Measurements from ENCODE around the gene TSPO. TPM values are rescaled to one million over a fixed set of nuclear protein-coding genes. Genes with fewer than 3 reads are reported as not detected.

TSPO gene
- total RNA-seq, 1 experiment from 2014 or later = 308 TPM

DNA sequence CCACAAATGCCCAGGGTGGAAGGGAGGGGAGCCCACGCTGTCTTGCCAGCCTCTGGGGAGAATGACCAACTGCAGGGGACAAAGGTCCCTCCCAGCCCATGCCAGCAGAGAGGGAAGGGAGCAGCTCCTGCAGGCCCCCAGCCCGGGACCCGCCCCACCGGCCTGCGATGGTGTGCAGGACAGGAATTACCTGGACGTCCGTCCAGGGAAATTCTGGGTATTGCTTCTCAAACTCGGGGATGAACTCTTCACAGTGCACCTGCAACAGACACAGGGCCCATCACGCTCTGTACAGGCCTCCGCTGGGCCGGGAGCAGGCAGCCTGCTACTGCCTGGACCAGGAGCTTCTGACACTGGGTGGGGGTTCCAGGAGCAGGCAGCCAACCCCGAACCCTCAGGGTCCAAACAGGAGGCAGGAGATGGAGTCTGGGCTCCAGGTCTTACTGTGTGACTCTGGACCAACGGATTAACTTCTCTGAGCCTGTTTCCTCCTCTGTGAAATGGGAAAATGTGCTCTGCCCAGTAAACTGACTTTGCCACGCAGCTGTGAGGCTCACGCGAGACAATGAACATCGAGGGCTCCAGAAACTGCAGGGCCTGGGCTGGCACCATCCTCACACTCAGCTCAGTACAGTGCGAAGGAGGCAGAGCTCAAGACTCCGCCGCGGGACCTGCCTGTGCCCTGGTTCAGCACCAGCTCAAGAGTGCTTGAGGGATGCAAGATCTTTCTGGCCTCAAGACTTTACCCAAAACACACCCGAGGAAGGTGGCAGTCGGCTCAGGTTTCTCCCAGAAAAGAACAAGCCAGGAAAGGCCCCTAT is 18.2 kb downstream of the TSPO start:
- no peak for DNase-seq (ENCODE audit: unreplicated experiment)
- Mint-ChIP-seq H3K4me3 (ENCODE audit: unreplicated experiment) (no peak overlapping the region), H3K4me1 (ENCODE audit: insufficient read depth, unreplicated experiment) (peaks cover under 1% of the 10 kb centered on the region), H3K36me3 (ENCODE audit: insufficient read depth, unreplicated experiment) (peaks cover 47% of the 10 kb centered on the region), H3K27ac (ENCODE audit: low read depth, unreplicated experiment) (no peak overlapping the region), H3K9me3 (ENCODE audit: unreplicated experiment) (no peaks in the 10 kb centered on the region), H3K27me3 (ENCODE audit: insufficient read depth, unreplicated experiment) (no peaks in the 10 kb centered on the region)
- intact Hi-C loops (cut with micrococcal nuclease) = loop anchor here (1.0 kb wide), 1 partner anchor 12 kb away; no protein-coding TSS in a partner anchor
- POLR2A ChIA-PET = interaction anchor here (1.2 to 1.4 kb wide), 3 partner anchors 11 to 29 kb away, joined by 4 to 5 read pairs (median 4); no protein-coding TSS in a partner anchor
- CTCF ChIA-PET = interaction anchor here (1.3 kb wide), 1 partner anchor 18 kb away, joined by 4 read pairs; no protein-coding TSS in a partner anchor
- no TSS peak for BruUV-seq (replicated peaks)
- TF ChIP-seq, protein P1, sequence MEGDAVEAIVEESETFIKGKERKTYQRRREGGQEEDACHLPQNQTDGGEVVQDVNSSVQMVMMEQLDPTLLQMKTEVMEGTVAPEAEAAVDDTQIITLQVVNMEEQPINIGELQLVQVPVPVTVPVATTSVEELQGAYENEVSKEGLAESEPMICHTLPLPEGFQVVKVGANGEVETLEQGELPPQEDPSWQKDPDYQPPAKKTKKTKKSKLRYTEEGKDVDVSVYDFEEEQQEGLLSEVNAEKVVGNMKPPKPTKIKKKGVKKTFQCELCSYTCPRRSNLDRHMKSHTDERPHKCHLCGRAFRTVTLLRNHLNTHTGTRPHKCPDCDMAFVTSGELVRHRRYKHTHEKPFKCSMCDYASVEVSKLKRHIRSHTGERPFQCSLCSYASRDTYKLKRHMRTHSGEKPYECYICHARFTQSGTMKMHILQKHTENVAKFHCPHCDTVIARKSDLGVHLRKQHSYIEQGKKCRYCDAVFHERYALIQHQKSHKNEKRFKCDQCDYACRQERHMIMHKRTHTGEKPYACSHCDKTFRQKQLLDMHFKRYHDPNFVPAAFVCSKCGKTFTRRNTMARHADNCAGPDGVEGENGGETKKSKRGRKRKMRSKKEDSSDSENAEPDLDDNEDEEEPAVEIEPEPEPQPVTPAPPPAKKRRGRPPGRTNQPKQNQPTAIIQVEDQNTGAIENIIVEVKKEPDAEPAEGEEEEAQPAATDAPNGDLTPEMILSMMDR (IDR thresholded peaks at IDR 0.05; ENCODE audit: unreplicated experiment) = no peak

DNA sequence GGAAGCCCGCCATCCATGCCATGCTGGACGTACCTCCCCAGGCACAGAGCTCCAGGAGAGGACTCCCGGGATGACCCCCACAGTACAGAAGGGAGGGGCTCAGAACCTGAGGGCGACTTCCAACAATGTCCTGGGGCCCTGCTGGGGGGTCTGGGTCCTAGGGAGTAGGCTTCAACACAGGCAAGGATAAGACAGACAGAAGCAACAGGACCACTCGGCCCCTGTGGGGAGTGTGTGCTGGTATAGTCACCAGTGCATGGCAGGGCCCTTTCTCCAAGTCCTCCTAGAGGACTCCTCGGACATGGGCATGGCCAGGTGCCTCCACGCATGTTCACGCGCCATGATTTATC is 18.7 kb downstream of the TSPO start:
- no peak overlapping the region for H3K4me3 Mint-ChIP-seq (ENCODE audit: unreplicated experiment)
- ChIA-PET CTCF (interaction anchor here (1.3 kb wide), 1 partner anchor 18 kb away, joined by 4 read pairs; no protein-coding TSS in a partner anchor), POLR2A (interaction anchor here (1.0 to 1.4 kb wide), 2 partner anchors 14 to 18 kb away, joined by 4 to 5 read pairs; no protein-coding TSS in a partner anchor)
- intact Hi-C loops (cut with micrococcal nuclease) = loop anchor here (1.0 kb wide), 1 partner anchor 11 kb away; no protein-coding TSS in a partner anchor
- no peak for DNase-seq (ENCODE audit: unreplicated experiment)
- no TSS peak for BruUV-seq (replicated peaks)
- TF ChIP-seq, protein P1 (IDR thresholded peaks at IDR 0.05; ENCODE audit: unreplicated experiment) = no peak
- H3K27me3 Mint-ChIP-seq (ENCODE audit: insufficient read depth, unreplicated experiment) = no peaks in the 10 kb centered on the region
- H3K4me1 Mint-ChIP-seq (ENCODE audit: insufficient read depth, unreplicated experiment) = no peaks in the 10 kb centered on the region
- no peaks in the 10 kb centered on the region for H3K9me3 Mint-ChIP-seq (ENCODE audit: unreplicated experiment)
- H3K36me3 Mint-ChIP-seq (ENCODE audit: insufficient read depth, unreplicated experiment) = peaks cover 48% of the 10 kb centered on the region
- H3K27ac Mint-ChIP-seq (ENCODE audit: low read depth, unreplicated experiment) = no peak overlapping the region

DNA sequence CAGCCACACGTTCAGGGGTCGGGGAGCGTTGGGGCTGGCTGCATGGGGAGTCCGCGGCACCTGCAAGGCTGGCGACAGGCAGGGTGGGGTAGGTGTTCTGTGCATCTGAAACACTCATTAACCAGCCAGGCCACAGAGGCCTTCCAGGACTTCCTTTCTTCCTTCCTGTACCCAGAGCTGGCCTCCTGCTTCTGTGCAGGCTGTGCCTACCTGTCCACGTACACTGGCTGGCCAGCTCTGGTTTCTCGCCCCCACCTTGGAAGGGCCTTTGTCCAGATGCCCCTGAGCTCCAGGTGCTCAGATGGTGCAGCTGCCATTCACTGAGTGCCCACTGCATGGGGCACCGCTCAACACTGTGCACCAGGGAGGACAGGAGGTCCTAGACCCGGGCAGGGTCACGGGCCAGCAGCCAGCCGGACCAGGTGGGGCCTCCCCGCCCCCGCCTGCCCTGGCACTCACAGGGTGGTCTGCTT is 19.7 kb downstream of the TSPO start:
- H3K9me3 Mint-ChIP-seq (ENCODE audit: unreplicated experiment) = no peaks in the 10 kb centered on the region
- no peaks in the 10 kb centered on the region for H3K27me3 Mint-ChIP-seq (ENCODE audit: insufficient read depth, unreplicated experiment)
- peaks cover 51% of the 10 kb centered on the region for H3K36me3 Mint-ChIP-seq (ENCODE audit: insufficient read depth, unreplicated experiment)
- BruUV-seq (replicated peaks) = no TSS peak
- intact Hi-C loops (cut with micrococcal nuclease) = no loop called here
- TF ChIP-seq, protein P1 (IDR thresholded peaks at IDR 0.05; ENCODE audit: unreplicated experiment) = no peak
- ChIA-PET POLR2A (interaction anchor here (1.0 to 1.4 kb wide), 2 partner anchors 13 to 17 kb away, joined by 4 to 5 read pairs; no protein-coding TSS in a partner anchor), CTCF (no interaction called here)
- no peak overlapping the region for H3K27ac Mint-ChIP-seq (ENCODE audit: low read depth, unreplicated experiment)
- no peak overlapping the region for H3K4me3 Mint-ChIP-seq (ENCODE audit: unreplicated experiment)
- DNase-seq (ENCODE audit: unreplicated experiment) = no peak
- no peaks in the 10 kb centered on the region for H3K4me1 Mint-ChIP-seq (ENCODE audit: insufficient read depth, unreplicated experiment)

DNA sequence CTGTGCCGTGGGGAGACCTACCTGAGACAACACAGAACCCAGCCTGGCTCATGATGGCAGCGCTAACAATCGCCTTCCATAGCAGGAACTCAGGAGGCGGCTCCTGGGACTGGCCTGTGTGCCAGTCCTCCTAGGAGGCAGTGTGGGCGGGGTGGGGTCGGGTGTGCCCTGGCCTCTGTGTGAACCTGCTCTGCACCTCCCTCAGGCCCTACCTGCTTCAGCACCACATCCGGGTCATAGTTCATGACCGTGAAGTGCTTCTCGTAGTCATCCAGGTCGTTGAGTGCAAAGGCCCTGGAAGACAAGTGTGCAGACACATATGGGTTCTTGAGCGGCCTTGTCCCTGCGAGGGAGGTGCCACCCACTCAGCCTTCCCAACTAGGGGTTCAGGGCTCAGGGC is 20.2 kb downstream of the TSPO start:
- Mint-ChIP-seq H3K27me3 (ENCODE audit: insufficient read depth, unreplicated experiment) (no peaks in the 10 kb centered on the region), H3K4me1 (ENCODE audit: insufficient read depth, unreplicated experiment) (no peaks in the 10 kb centered on the region), H3K4me3 (ENCODE audit: unreplicated experiment) (no peak overlapping the region), H3K27ac (ENCODE audit: low read depth, unreplicated experiment) (no peak overlapping the region), H3K9me3 (ENCODE audit: unreplicated experiment) (no peaks in the 10 kb centered on the region), H3K36me3 (ENCODE audit: insufficient read depth, unreplicated experiment) (peaks cover 56% of the 10 kb centered on the region)
- TF ChIP-seq, protein P1 (IDR thresholded peaks at IDR 0.05; ENCODE audit: unreplicated experiment) = no peak
- intact Hi-C loops (cut with micrococcal nuclease) = no loop called here
- POLR2A ChIA-PET = interaction anchor here (0.6 kb wide), 1 partner anchor 12 kb away, joined by 4 read pairs; no protein-coding TSS in a partner anchor
- CTCF ChIA-PET = interaction anchor here (1.2 kb wide), 1 partner anchor 16 kb away, joined by 3 read pairs; no protein-coding TSS in a partner anchor
- BruUV-seq (replicated peaks) = no TSS peak
- no peak for DNase-seq (ENCODE audit: unreplicated experiment)

All from MCF 10A (cell line).